Muscle layer of colon (tissue), 2 donors: ENCODE measurements around the gene EPB41L1.

Experiments used
- H3K27ac ChIP-seq: one replicate; pipeline ENCODE4 v1.7.0; 2013; ENCODE audit warnings: low read depth, mild to moderate bottlenecking, low read length, moderate library complexity
- H3K27me3 ChIP-seq, 2 donors: one replicate each; pipeline ENCODE4 v1.7.0; 2013; ENCODE audit warnings: low read length in 2 of 2, mild to moderate bottlenecking in 2 of 2; ENCODE audit not compliant: insufficient read depth in 2 of 2, control insufficient read depth in 1 of 2
- H3K36me3 ChIP-seq: one replicate; pipeline ENCODE4 v1.7.0; 2013; ENCODE audit warnings: mild to moderate bottlenecking, low read length; ENCODE audit not compliant: insufficient read depth
- H3K4me1 ChIP-seq: one replicate; pipeline ENCODE4 v1.7.0; 2013; ENCODE audit warnings: mild to moderate bottlenecking, low read length; ENCODE audit not compliant: insufficient read depth
- H3K4me3 ChIP-seq, 2 donors: one replicate each; pipeline ENCODE4 v1.7.0; 2013; ENCODE audit warnings: low read length in 2 of 2, low read depth in 1 of 2, mild to moderate bottlenecking in 1 of 2, moderate library complexity in 1 of 2
- H3K9ac ChIP-seq: one replicate; pipeline ENCODE4 v1.7.0; 2013; ENCODE audit warnings: low read length
- H3K9me3 ChIP-seq: one replicate; pipeline ENCODE4 v1.7.0; 2013; ENCODE audit warnings: mild to moderate bottlenecking, low read length
- donor health status: abdominal sarcoma.
- donor health status: Adenocarcinoma of cecum.

Gene EPB41L1

DNA sequence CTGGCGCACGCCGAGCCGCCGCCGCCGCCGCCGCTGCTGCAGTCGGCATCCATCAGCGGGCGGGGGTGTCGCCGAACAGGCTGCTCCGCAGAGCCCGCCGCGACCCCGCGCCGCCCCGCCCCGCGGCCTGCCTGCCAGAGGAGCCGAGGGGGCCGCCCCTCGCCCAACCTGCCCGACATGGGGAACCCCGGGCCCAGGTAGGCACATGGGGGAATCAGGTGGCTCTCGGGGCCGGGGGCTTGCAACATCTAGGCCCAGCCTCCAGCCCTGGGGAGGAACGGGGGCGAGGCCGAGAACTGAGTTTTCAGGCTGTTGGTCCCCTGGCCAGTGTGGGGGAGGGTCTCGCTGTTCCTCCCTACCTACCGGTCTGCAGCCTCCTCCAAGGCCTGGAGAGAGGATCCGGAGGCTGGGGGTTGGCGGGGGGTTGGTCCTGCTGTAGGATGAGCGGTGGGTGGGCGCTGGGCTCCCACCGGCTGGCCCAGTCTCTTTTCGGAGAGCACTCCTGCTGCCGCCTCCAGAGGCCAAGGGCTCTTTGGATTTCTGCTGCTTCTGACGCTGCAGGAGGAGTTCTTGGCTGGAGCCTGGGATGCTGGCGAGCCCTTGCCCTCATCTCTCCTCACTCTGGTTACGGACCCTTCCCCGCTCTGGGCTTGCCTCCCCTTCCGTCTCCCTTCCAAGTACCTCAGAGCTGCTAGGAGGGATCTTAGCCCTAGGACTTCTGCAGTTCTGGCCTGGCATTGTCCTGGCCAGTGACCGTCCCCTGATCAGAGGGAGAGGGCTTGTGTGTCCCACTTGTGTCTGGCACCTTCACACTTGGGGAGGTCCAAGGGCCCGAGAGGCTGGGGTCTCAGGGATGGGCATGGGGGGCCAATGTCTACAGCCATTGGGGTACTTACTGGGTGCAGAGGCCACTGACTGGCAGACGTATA lies at the start of gene EPB41L1:
TSS of gene EPB41L1 (plus strand) at position 41 of the 929 bp plus-strand sequence. CDS start 19,038 bp downstream, outside the sequence.
- Histone ChIP-seq H3K36me3 (no peaks in the 10 kb centered on the region), H3K9me3 (no peaks in the 10 kb centered on the region), H3K4me1 (peaks cover 31% of the 10 kb centered on the region), H3K4me3 (peak within 1 kb of the TSS; percentile 72 to 74), H3K27ac (peak within 1 kb of the TSS; percentile 47), H3K9ac (peak within 1 kb of the TSS; percentile 46), H3K27me3 (no peaks in the 10 kb centered on the region)

DNA sequence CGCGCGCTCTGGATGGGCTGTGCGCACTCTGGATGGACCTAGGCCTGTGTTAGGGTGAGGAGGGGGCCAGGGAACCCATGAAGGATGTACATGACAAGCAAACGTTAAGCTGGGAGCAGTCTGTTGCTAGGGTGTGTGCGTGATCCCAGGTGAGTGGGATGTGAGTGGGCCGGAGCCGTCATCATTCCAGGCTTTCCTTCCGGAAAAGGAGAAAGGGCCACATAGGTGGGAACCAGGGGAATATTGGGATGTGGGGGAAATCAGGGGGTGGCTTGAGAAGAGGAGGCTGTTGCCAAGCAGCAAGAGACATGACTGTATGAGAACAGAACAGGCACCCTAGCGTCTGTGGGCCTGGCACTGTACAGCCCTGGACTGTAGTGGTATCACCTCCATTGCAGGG lies 49.7 kb upstream of the EPB41L1 start:
- Histone ChIP-seq H3K27ac (no peak overlapping the region), H3K36me3 (no peaks in the 10 kb centered on the region), H3K9me3 (no peaks in the 10 kb centered on the region), H3K9ac (no peak overlapping the region), H3K4me1 (peaks cover 4% of the 10 kb centered on the region), H3K27me3 (no peaks in the 10 kb centered on the region), H3K4me3 (no peak overlapping the region)

DNA sequence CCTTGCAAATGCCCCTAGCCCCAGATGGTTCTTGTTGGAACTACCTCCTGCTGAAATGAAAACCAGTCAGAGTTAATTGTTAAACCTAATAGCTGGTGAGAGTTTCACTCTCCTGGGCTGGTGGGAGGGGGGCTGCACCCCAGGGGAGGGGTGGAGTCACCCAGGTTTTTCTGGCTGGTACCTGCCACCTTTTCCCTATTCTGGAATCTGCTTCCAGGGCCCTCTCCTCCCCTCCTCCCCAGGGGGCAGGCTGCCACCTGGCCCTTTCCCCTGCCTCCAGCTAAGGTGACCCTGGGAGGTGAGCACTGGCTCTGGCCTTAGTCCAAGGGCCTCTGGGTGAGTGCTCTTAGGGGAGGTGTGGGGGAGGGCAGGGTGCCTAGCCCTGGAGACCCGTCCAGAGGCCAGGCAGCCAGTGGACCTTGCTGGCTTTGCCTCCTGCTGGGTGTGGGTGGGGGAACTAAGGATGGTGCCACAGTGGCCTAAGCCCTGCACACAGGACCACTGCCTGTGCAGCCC lies 48.8 kb upstream of the EPB41L1 start:
- Histone ChIP-seq H3K9me3 (no peaks in the 10 kb centered on the region), H3K27me3 (no peaks in the 10 kb centered on the region), H3K4me1 (peaks cover 4% of the 10 kb centered on the region), H3K27ac (no peak overlapping the region), H3K36me3 (no peaks in the 10 kb centered on the region), H3K4me3 (no peak overlapping the region), H3K9ac (no peak overlapping the region)

DNA sequence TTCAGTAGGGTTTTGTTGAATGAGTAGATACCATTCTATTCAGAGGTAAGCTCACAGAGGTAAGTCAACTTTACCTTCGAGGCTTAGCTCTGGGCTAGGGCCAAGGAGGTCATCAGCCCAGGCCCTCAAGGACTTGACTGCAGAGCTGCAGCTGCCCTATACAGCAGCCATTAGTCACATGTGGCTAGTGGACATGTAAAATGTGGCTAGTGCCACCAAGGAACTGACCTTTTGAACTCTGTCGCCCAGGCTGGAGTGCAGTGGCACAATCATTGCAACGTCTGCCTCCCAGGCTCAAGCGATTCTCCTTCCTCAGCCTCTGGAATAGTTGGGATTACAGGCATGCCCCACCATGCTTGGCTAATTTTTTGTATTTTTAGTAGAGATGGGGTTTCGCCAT lies 47.9 kb upstream of the EPB41L1 start:
- H3K27ac ChIP-seq: no peak overlapping the region
- no peaks in the 10 kb centered on the region for H3K9me3 ChIP-seq
- no peak overlapping the region for H3K9ac ChIP-seq
- H3K4me3 ChIP-seq: no peak overlapping the region
- H3K27me3 ChIP-seq: no peaks in the 10 kb centered on the region
- H3K36me3 ChIP-seq: no peaks in the 10 kb centered on the region
- H3K4me1 ChIP-seq: peaks cover 4% of the 10 kb centered on the region

DNA sequence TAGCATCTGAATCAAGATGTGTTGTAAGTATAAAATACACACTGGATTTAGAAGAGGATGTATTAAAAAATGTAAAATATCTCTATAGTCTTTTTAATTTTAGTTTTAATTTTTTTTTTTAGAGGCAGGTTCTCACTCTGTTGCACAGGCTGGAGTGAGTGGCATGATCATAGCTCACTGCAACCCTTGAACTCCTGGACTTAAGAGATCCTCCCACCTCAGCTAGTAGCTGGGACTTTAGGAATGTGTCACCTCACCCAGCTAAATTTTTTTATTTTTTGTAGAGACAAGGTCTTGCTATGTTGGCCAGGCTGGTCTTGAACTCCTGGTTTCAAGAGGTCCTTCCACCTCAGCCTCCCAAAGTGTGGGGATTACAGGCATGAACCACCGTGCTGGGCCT lies 46.7 kb upstream of the EPB41L1 start:
- no peaks in the 10 kb centered on the region for H3K36me3 ChIP-seq
- no peaks in the 10 kb centered on the region for H3K9me3 ChIP-seq
- no peaks in the 10 kb centered on the region for H3K27me3 ChIP-seq
- H3K4me3 ChIP-seq: no peak overlapping the region
- no peak overlapping the region for H3K9ac ChIP-seq
- no peak overlapping the region for H3K27ac ChIP-seq
- H3K4me1 ChIP-seq: peaks cover 3% of the 10 kb centered on the region

DNA sequence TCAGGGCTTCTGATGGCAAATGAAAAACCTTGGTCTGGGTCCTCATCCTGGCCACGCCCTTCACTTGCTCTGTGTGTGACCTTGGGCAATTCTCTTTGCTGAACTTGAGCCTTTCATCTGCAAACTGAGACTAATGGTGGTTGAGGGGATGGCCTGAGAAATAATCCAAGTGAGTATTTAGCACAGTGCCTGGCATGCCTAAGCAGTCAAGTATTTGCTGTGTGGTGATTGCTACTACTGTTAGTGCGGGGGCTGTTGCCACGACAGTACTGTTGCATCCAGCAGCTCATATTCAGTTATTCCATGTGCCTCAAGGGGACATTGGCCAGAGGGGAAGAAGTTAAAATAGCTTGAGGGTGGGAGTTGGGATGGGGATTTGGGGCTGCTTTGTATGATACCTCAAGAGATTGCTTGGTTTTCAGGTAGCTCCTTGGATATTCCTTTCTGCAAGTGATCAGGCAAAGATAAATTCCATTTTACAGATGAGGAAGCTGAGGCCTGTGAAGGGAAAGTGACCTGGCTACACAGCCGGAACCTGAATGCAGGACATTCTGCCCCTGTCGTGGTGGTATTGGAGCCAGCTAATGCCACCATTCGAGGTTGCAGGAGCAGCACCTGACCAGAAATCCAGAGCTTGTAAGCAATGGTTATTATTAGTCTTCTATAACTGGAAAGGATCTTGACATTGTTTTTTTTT lies 45.1 kb upstream of the EPB41L1 start:
- H3K4me1 ChIP-seq: no peaks in the 10 kb centered on the region
- H3K4me3 ChIP-seq: no peak overlapping the region
- H3K9ac ChIP-seq: no peak overlapping the region
- H3K36me3 ChIP-seq: no peaks in the 10 kb centered on the region
- H3K9me3 ChIP-seq: no peaks in the 10 kb centered on the region
- no peaks in the 10 kb centered on the region for H3K27me3 ChIP-seq
- no peak overlapping the region for H3K27ac ChIP-seq

DNA sequence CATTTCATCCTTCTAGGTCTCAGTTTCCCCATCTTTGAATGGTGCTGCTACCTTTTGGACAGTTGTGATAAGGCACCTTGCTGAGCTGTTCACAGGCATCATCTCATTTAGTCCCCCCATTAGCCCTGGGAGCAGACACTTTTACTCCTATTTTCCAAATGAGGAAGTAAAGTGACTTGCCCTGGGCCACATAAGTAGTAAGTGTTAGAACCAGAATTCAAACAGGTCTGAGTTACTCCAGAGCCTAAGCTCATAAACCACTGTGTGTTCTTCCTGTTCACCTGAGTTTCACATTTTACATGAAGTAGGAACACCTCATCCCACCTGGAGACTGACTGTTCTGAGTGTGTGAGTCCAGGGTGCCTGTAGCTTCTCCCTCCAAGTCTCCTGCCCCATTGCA lies 43.5 kb upstream of the EPB41L1 start:
- H3K27ac ChIP-seq: no peak overlapping the region
- H3K27me3 ChIP-seq: no peaks in the 10 kb centered on the region
- H3K4me1 ChIP-seq: no peaks in the 10 kb centered on the region
- no peaks in the 10 kb centered on the region for H3K36me3 ChIP-seq
- H3K9me3 ChIP-seq: no peaks in the 10 kb centered on the region
- no peak overlapping the region for H3K9ac ChIP-seq
- H3K4me3 ChIP-seq: no peak overlapping the region

DNA sequence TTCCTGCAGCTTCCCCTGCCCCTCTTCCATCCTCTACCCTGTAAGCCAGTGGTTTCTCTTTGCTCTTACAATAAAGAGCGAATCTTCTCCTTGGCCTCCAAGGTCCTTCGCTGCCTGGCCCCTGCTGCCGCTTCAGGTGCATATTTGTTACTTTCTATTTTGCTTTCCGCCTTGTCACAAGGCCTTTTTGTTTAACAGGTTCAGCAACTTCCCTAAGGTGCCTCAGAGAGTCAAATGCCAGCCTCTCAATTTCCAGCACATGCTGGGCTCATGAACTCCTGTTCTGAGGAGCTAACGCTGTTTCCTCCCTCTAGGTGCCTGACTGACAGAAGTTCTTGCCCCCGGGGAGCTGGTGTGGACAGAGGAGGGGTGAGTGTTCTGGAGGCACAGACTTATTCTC lies 42.4 kb upstream of the EPB41L1 start:
- Histone ChIP-seq H3K4me3 (no peak overlapping the region), H3K27ac (no peak overlapping the region), H3K9me3 (no peaks in the 10 kb centered on the region), H3K27me3 (no peaks in the 10 kb centered on the region), H3K4me1 (no peaks in the 10 kb centered on the region), H3K9ac (no peak overlapping the region), H3K36me3 (no peaks in the 10 kb centered on the region)

DNA sequence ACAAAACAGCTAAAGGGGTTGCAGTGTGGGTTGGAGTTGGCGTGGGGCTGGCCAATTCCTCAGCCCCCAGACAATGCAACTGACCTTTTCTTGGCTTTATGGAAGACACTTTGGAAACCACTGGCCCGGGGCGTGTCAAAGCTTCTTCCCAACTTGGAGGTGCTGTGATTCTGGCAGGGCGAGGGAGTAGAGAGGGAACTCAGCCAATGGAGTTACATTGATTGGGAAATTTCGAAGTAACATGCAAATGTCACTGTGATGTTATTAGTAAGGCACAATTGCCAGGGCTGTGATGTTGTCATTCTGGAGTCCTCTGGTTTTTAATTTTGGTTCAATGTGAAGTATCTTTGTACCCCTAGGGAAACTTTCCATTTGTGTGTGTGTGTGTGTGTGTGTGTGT lies 41.5 kb upstream of the EPB41L1 start:
- Histone ChIP-seq H3K36me3 (no peaks in the 10 kb centered on the region), H3K4me1 (no peaks in the 10 kb centered on the region), H3K4me3 (no peak overlapping the region), H3K9ac (no peak overlapping the region), H3K27ac (no peak overlapping the region), H3K27me3 (no peaks in the 10 kb centered on the region), H3K9me3 (no peaks in the 10 kb centered on the region)

DNA sequence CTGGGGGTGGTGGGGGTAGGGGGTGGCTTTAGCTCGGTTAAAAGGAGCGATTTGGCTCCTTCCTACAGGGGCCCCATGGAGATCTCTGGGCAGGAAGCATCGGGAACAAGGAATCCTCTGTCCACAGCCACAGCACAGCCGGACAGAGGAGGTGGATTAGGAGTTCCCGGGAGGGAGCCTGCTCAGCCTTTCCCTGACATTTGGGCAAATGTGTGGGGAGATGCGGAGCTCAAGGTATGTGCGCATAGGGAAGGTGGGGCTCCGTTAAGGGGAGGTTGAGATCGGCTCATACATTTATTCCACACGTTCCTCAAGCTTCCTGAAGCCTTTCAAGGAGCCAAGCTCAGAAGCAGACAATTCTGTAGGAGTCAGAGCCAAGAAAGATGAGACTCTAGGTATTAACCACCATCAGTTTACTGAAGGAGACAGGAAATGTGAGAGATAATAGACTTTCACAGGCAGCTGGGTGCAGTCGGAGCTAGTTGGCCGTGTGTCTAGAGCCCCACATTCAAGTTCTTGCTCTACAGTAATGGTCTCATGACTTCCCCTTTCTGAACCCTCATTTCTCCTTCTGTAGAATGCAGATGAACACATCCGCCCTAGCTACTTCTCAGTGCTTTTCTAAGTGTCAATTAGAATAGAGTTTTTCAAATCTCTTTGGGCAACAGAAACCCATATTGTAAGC lies 40.8 kb upstream of the EPB41L1 start:
- Histone ChIP-seq H3K9me3 (no peaks in the 10 kb centered on the region), H3K9ac (no peak overlapping the region), H3K36me3 (no peaks in the 10 kb centered on the region), H3K4me1 (no peaks in the 10 kb centered on the region), H3K4me3 (no peak overlapping the region), H3K27me3 (no peaks in the 10 kb centered on the region), H3K27ac (no peak overlapping the region)

DNA sequence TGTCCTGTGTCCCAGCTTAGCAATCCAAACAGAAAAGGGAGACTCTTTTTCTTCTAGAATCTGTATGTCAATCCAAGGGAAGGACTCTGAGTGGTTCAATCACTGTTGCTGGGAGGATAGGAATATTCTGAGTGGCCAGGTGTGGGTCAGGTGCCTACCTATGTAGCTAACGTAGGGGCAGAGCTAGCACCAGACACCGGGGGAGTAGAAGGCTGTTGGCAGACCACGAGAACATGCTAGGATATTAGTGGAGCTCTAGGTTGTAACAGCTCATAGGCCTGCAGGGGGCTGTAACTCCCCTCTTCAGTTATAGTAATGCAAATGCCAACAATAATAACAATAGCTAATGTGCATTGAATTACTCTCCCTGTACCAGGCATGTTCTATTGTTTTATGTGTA lies 39.8 kb upstream of the EPB41L1 start:
- Histone ChIP-seq H3K9ac (no peak overlapping the region), H3K27me3 (no peaks in the 10 kb centered on the region), H3K27ac (no peak overlapping the region), H3K4me1 (no peaks in the 10 kb centered on the region), H3K4me3 (no peak overlapping the region), H3K9me3 (no peaks in the 10 kb centered on the region), H3K36me3 (no peaks in the 10 kb centered on the region)
